Erythroblast (primary cell): ENCODE data around the gene SBNO2.
"Not testable (repeated sequence)": the region's sequence is repeated elsewhere in the genome, so short reads cannot be mapped to it uniquely, and the experiment has no call there.

ENCODE experiments used
- GATA1 ChIP-seq: IDR thresholded peaks from 2 replicates; pipeline ENCODE4 v1.6.1; 2011; ENCODE audit warnings: low read depth, mild to moderate bottlenecking, control low read depth, low read length, moderate library complexity
- POLR2A ChIP-seq: IDR thresholded peaks from 2 replicates; pipeline ENCODE4 v1.6.1; 2011; ENCODE audit warnings: mild to moderate bottlenecking, low read length

- TF ChIP-seq POLR2A, GATA1: not testable (repeated sequence)
These were observed 59.3 kb downstream of the SBNO2 start for GRCh38 chr19:1114728-1115127.
